ENCODE data around the gene MMP11. TPM values are rescaled to one million over a fixed set of nuclear protein-coding genes. Genes with fewer than 3 reads are reported as not detected.

MMP11 gene
- total and polyA plus RNA-seq, 2 of the 13 experiments (the other 11 are each of a cell fraction or from before 2014, with no cell fraction given): 8.9 to 28.6 TPM

GRCh38 chr22:23774114-23774921 lies 1.7 kb downstream of the MMP11 start (continued):
- TF ChIP-seq HNRNPL (IDR thresholded peaks at IDR 0.05; ENCODE audit: low read depth, low read length) (peak; percentile 88), ZNF891 (CRISPR knock-in tag; IDR thresholded peaks at IDR 0.05) (0 out of 2 replicates have a peak, but pooled peaks have one; percentile 13), HIVEP1 (CRISPR knock-in tag; IDR thresholded peaks at IDR 0.05) (peak; percentile 26; the same call in 1 of the 2 replicates), TOPORS (CRISPR knock-in tag; IDR thresholded peaks at IDR 0.05) (peak; percentile 52; the same call in 1 of the 2 replicates), TP53 (CRISPR knock-in tag; conservative IDR thresholded peaks at IDR 0.05) (no peak), KDM5A (IDR thresholded peaks at IDR 0.05; ENCODE audit: borderline replicate concordance, low read length) (no peak), ZNF724P (CRISPR knock-in tag; IDR thresholded peaks at IDR 0.05; ENCODE audit: borderline replicate concordance) (peak; percentile 80), ZSCAN21 (CRISPR knock-in tag; IDR thresholded peaks at IDR 0.05; ENCODE audit: borderline replicate concordance) (peak; percentile 89; the same call in 1 of the 2 replicates), SNAPC5 (CRISPR knock-in tag; IDR thresholded peaks at IDR 0.05; ENCODE audit: borderline replicate concordance) (no peak)
- TF ChIP-seq, protein P1, sequence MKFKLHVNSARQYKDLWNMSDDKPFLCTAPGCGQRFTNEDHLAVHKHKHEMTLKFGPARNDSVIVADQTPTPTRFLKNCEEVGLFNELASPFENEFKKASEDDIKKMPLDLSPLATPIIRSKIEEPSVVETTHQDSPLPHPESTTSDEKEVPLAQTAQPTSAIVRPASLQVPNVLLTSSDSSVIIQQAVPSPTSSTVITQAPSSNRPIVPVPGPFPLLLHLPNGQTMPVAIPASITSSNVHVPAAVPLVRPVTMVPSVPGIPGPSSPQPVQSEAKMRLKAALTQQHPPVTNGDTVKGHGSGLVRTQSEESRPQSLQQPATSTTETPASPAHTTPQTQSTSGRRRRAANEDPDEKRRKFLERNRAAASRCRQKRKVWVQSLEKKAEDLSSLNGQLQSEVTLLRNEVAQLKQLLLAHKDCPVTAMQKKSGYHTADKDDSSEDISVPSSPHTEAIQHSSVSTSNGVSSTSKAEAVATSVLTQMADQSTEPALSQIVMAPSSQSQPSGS (CRISPR knock-in tag; IDR thresholded peaks at IDR 0.05): peak; percentile 62
- TF ChIP-seq, protein P2, sequence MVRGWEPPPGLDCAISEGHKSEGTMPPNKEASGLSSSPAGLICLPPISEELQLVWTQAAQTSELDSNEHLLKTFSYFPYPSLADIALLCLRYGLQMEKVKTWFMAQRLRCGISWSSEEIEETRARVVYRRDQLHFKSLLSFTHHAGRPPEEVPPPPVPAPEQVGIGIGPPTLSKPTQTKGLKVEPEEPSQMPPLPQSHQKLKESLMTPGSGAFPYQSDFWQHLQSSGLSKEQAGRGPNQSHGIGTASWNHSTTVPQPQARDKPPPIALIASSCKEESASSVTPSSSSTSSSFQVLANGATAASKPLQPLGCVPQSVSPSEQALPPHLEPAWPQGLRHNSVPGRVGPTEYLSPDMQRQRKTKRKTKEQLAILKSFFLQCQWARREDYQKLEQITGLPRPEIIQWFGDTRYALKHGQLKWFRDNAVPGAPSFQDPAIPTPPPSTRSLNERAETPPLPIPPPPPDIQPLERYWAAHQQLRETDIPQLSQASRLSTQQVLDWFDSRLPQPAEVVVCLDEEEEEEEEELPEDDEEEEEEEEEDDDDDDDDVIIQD (CRISPR knock-in tag; IDR thresholded peaks at IDR 0.05; ENCODE audit: low read depth): peak; percentile 59; the same call in 1 of the 2 replicates
